ENCODE results near the gene SCD5. TPM values are rescaled to one million over a fixed set of nuclear protein-coding genes. Genes with fewer than 3 reads are reported as not detected.
A peak's percentile ranks its signal among the peaks of the same experiment; 100 is the strongest.

Gene SCD5
- total RNA-seq, 1 donor = 18.0 TPM

- no peak overlapping the region for H3K4me3 ChIP-seq (ENCODE audit: low read depth, low read length)
- TF ChIP-seq CTCF (IDR thresholded peaks at IDR 0.05; ENCODE audit: insufficient read depth, low read length) = no peak
- no peak for DNase-seq (ENCODE audit: low read depth)
Measured at GRCh38 chr4:82713856-82714255, 84.7 kb downstream of the SCD5 start.

DNA sequence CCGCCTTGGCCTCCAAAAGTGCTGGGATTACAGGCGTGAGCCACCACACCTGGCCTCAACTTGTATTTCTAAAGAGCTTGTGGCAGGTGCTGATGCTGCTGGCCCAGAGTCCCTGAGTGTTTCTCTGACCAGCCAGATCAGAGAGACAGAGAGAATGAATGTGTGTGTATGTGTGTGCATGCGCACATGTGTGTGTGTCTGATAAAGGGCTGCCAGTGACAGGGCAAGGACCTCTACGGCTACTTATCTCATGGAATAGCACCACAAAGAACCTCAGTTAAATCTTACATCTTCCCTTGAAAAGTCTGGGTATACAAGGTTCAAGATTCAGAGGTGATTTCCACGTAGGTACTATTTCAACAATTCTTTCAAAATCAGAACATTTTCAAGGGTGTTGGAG is 86.0 kb downstream of the SCD5 start:
- no peak for DNase-seq (ENCODE audit: low read depth)
- no peak overlapping the region for H3K4me3 ChIP-seq (ENCODE audit: low read depth, low read length)
- no peak for TF ChIP-seq CTCF (IDR thresholded peaks at IDR 0.05; ENCODE audit: insufficient read depth, low read length)

DNA sequence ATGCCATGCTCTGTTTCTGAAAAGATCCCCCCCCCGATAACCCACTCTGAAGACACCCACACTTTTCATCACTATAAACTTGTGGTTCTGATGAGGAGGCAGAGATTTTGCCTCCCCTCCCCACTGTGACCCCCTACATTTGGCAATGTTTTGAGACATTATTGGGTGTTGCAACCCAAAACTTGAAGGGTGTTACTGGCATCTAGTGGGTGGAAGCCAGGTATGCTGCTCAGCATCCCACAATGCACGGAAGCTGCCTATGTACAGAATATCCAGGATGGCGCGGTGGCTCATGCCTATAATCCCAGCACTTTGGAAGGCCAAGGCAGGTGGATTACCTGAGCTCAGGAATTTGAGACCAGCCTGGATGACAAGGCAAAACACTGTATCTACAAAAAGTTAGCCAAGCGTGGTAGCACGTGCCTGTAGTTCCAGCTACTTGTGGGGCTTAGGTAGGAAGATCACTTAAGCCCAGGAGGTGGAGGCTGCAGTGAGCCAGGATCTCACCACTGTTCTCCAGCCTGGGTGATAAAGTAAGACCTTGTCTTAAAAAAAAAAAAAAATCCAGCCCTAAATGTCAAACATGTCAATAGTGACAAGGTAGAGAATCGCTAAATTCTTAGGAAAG is 87.3 kb downstream of the SCD5 start:
- DNase-seq (ENCODE audit: low read depth) = no peak
- H3K4me3 ChIP-seq (ENCODE audit: low read depth, low read length) = no peak overlapping the region
- TF ChIP-seq CTCF (IDR thresholded peaks at IDR 0.05; ENCODE audit: insufficient read depth, low read length) = no peak

DNA sequence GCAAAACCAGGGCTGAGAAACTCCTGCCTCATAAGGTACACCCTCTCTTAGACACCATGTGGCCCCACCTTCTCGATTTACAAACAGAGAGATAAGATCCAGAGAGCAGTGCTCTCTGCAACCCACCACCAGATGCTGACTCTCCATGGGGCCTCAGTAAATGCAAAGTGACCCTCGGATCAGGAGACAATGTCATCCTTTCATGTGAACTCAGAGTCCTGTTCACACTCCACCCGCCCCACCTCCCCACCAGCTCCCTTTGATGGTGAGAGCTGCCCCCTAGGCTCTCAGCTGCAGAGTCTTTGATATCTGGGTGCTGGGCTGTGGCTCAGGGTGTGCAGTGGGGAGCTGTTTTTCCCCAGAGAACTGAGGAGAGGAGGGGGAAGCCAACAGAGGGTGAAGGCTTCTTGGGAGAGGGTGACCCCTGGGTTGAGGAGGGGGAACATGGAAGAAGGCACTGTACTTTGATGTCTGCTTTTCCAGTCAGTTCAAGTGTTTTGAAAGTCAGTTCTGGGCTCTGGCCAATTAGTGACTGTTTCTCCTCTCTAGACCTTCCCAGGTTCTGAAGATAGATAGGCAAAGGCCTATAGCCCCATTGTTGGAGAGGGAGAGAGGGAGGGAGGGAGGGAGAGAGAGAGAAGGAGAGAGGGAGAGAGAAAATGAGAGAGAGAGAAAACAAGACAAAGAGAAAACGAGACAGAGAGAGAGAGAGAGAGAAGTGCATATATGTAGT is 88.2 kb downstream of the SCD5 start:
- no peak for TF ChIP-seq CTCF (IDR thresholded peaks at IDR 0.05; ENCODE audit: insufficient read depth, low read length)
- no peak overlapping the region for H3K4me3 ChIP-seq (ENCODE audit: low read depth, low read length)
- DNase-seq (ENCODE audit: low read depth) = peak; percentile 34

- DNase-seq (ENCODE audit: low read depth) = no peak
- H3K4me3 ChIP-seq (ENCODE audit: low read depth, low read length) = no peak overlapping the region
- no peak for TF ChIP-seq CTCF (IDR thresholded peaks at IDR 0.05; ENCODE audit: insufficient read depth, low read length)
Measured at GRCh38 chr4:82708982-82709381, 89.6 kb downstream of the SCD5 start.

DNA sequence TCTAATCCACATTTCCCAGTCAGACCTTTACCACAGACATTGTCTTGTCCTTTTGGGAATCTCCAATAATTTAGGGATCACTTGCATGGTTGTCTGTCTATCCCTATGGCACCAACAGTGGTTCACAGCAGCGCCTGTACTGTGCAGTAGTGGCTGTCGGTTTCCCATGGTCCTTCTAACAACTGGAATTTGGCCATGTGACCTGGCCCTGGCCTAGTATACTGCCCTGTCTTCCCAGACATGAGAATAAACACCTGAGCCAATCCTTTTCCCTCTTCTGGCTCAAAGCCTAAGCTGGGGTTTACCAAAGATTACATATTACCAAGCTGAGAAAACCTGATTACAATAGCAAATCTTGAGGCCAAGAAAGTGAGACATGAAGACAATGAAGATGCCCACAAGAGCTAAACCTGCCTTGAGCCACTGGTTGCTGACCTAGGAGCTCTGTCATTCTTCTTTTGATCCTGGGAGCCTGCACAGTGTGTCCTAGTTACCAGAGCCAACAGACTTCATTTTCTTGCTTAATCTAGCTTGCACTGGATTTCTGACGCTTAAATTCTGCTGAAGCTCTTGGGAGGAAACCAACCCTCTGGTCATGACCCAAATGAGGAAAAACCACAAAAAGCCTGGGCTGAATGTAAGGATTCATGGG is 92.1 kb downstream of the SCD5 start:
- no peak for TF ChIP-seq CTCF (IDR thresholded peaks at IDR 0.05; ENCODE audit: insufficient read depth, low read length)
- H3K4me3 ChIP-seq (ENCODE audit: low read depth, low read length) = no peak overlapping the region
- DNase-seq (ENCODE audit: low read depth) = peak; percentile 66
